GM21528 (cell line): Measurements from ENCODE around the gene NKX6-2.
"Not testable (repeated sequence)": the region's sequence is repeated elsewhere in the genome, so short reads cannot be mapped to it uniquely, and the experiment has no call there.

Experiments
- ATAC-seq: cut with Tn5 transposase; IDR thresholded peaks from one replicate; pipeline ENCODE4 v1.9.1; 2021; ENCODE audit warnings: mild to moderate bottlenecking, moderate library complexity; ENCODE audit not compliant: unreplicated experiment, low FRiP score

NKX6-2 gene

DNA sequence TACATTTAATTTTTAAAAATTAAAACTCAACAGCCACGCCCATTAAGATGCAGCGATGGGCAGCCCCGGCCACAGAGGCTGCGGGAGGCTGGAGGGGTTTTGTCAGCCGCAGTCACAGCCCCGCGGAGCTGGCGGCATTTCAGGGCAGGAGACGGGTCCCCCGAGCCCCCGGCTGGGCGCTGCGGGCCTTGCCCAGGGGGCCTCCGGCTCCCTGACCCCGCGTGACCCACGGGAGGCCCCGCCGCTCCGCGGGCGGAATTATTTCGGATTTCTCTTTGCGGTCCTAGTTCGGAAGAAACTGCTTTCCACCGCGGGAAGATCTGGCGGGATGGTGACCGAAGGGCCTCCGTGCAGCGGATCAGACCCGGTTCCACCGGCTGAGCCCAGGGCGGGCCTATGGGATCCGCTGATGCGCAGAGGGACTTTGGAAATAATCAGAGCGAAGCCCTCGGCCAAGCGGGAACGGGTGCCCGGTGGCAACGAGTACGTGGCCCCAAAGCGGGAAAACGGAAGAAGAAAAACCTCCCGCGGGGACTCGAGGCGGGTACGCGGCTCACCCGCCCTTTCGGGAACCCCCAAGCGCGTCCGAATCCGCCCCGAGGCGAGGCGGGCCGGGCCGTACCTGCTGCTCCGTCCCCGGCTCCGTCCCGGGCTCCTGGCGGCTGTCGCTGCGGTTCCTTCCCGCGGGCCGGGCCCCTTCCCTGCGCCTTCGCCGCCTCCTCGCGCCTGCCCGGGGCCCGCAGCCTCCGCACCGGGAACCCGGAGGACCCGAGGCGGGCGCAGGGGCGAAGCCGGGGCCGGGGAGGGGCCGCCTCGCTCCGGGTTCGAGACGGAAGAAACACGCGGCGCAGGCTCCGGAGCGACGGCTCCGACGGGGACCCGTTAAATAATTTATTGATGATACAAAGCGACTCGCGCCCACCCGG is 1.7 kb downstream of the NKX6-2 start:
- ATAC-seq: no peak

DNA sequence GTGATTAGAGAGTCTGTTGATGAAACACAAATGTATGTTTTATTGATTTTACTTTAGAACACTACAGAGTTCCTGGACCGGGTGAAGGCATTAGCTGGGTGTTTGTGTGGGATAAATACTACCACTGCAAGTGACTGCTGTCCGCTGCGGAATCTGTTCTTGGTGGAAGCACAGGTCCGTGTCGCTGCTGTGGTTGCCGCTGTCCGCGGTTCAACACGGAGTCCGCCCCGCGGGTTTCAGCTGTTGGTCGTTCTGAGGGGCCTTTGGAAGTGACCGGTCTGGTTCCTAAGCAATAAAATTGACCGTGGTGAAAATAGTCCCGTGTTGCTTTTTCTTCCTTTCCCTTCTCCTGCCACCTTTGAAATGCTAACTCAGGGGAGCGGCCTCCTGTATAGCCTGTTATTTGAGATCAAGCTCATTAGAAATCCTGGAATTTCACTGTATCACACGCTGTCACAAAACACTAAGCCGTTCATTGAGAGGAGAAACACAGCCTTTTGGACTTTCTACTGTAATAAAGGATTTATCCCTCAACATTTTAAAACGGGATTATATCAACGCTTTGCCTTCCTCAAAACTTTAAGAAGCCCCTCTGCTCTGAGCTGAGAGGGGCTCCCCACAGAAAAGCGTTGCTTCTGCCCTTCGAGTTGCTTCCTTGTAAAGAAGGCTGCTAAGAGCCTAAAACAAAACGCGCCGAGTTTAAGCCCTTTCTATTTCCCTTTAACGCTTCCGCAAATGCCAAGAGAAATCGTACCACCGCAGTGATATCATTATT is 2.6 kb downstream of the NKX6-2 start:
- ATAC-seq: no peak

DNA sequence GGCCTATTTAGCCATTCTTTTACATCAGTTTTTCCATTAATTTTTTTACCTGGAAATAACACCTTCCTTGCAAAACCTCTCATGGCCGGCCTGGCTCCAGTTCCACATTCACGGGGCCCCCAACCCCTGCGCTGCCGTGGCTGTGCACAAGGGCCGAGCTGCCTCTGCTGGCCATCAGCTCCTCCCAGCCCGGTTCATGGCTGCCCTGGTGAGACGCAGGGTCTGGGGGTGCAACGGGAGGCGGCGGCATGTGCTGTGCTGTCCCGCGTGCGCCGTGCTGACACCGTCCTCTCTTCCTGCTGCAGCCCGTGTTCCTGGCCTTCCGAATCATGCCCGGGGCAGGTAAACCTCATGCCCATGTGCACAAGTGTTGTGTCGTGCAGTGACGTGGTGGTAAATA is 4.4 kb downstream of the NKX6-2 start:
- no peak for ATAC-seq

DNA sequence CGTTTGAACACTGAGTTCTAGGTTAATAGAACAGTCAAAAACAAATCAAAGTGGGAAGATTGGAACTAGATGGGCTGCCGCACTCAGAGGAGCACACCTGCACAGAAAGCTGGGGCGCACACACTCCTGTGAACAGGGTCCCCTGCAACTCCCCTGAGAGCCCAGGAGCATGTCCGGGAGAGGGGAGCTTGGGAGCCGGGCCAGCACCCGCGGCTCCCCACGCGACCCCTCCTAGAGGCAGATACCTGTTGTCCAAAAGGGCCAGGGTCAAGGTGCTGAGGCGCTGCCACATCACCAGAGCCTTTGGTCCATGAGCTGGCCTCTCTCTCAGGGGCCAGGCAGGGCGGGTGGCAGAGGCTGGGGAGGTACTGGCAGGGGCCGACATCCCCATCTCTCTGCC is 5.6 kb downstream of the NKX6-2 start:
- no peak for ATAC-seq

- ATAC-seq: no peak
Measured at GRCh38 chr10:132779549-132780294, 6.2 kb downstream of the NKX6-2 start.

- no peak for ATAC-seq
Measured at GRCh38 chr10:132777441-132777840, 8.5 kb downstream of the NKX6-2 start.

DNA sequence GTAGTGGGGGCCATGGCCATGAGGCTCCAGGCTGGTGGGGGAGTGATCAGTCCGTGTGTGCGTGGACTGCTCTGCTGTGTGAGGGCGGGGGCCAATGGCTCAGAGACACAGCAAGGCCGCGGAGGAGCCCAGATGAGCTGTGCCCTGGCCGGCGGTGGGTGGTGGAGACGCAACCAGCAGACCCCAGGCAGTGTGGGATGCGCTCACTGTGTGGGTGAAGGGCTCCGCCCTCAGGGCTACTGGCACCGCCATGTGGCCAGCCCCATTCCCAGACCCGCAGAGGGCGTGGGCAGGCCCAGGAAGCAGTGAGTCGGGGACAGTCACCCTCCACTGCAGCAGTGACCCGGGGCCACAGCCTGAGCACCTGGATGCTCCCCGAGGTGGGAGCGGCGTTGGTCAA is 9.1 kb downstream of the NKX6-2 start:
- no peak for ATAC-seq

DNA sequence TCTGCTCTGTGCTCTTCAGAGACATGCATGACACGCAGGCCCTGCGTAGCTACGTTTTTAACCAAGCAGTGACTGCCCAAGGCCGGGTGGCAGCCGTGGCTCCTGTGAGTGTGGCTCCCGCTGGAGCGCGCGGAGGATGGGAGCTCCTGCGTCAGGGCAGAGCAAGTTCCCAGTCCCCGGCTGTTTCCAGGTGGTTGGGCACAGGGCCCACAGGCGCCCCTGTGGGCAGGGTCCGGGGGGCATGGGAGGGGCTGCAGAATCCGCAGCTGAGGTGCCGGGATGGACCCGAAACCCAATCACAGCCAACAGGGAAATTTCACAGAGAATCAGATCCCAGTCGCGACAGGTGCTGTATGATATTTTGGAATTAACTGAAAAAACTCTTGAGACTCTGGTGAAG is 9.8 kb downstream of the NKX6-2 start:
- no peak for ATAC-seq

DNA sequence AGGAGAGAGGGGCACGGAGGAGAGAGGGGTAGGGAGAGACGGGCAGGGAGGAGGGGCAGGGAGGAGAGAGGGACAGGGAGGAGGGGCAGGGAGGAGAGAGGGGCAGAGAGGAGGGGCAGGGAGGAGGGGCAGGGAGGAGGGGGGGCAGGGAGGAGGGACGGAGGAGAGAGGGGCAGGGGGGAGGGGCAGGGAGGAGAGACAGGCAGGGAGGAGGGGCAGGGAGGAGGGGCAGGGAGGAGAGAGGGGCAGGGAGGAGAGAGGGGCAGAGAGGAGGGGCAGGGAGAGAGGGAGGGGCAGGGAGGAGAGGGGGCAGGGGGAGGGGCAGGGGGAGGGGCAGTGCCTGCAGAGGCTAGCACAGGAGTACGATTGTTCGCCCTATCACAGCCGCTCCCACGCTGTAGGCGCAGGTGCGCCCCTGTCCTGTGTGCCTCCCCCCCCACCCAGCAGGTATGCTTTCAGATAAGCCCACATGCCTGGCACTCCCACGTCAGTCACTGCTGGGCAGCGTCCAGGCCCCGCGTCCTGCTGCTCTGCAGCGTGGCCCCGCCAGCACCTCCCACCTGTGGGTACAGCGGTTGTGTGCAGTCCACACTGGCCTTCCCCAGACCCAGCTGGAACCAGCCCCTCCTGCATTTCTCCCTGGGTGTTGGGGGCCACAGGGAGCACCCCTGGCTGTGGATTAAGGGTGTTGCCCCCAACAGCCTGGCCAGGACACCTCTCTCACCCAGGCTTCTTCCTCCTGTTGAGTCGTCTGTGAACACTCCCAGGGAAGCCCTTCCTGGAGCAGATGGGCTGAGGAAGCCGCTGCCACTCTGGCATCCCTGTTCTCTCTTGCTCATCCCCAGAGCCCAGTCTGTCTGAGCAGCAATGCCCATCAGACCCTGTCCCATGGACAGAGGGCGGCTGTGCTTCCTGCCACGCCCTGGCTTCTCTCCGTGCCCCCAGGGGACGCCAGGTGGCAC is 10.8 kb downstream of the NKX6-2 start:
- no peak for ATAC-seq

DNA sequence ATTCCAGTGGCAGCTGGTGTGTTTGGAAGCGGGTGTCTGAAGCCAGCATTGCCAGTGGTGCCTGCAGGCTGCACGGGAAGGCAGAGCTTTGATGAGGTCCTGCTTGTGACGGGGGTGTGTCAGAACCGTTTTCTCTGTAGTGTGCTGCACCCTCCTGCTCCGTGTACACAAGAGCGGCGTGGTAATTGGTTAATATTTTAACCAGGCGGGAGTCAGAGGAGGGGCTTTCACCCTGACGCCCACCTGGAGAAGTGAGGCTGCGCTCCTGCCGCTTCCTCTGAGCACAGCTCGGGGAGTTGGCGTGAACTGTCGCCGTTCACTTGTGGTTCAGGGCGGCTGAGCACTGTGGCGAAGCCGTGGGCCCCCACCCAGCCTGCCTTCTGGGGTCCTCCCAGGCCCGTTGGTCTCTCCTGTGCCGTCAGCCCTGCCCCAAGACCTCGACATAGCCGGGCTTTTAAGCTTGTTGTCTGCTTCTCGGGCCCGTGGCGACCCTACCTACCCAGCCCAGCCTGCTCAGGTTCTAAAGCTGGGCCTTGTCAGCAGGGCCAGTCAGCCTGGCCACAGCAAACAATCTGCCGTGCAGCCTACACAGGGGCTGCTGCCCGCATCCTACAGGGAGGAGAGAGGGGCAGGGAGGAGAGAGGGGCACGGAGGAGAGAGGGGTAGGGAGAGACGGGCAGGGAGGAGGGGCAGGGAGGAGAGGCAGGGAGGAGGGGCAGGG is 11.6 kb downstream of the NKX6-2 start:
- no peak for ATAC-seq

DNA sequence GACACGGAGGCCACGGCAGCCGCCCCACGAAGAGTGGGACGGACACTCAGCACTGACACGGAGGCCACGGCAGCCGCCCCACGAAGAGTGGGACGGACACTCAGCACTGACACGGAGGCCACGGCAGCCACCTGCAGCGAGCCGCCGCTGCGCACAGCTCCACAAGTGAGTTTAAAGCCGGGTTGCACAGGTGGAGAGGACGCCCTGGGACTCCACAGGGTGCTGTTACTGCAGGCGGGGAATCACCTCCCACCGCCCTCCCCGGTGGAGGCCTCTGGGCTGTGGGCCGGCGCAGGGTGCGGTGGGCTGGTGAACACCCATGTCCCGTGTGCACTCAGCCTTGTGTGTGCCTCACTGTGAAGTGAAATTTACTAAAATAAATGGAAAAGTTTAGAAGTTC is 13.1 kb downstream of the NKX6-2 start:
- not testable (repeated sequence) for ATAC-seq

- ATAC-seq: no peak
Measured at GRCh38 chr10:132770061-132771021, 15.6 kb downstream of the NKX6-2 start.

DNA sequence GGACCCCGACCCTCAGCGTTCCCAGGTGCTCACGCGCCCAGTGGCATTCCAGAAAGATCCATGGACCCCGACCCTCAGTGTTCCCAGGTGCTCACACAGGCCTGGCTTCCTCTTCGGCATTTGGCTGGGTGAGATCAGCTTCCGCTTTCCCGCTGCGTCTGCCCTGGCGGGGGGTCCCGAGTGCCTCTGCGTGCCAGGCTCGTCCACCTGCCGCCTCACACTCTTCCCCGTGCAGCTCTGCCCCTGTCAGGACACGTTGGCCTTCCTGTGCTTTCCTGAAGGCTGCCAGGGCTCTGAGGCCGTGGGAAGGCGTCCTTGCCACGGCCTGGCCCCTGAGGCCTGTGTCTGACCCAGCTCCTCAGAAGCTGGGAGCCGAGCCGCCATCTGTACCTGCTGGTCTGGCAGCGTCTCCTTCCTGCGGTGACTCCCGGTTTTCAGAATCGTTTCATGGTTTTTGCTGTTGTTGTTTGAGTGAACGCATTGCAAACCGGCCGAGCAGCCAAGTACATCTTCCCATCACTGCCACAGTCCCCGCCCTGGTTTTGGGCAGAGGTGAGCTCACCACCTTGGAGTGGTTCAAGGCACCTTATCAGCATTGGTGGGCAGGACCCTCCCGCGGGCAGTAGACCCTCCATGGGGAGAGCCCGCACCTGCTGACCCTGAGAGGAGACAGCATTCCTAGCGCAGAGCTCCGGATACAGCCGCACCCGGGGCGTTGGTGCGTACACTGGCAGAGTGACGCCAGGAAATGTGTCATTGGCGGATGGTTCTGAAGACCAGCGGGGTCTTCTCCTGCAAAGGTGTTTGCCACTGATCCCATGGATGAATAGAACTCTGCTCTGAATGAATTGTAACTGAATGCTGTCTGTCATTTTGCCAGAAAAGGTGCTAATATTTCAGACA is 17.4 kb downstream of the NKX6-2 start:
- ATAC-seq: no peak

GRCh38 chr10:132766291-132766690 is 19.7 kb downstream of the NKX6-2 start:
- no peak for ATAC-seq

DNA sequence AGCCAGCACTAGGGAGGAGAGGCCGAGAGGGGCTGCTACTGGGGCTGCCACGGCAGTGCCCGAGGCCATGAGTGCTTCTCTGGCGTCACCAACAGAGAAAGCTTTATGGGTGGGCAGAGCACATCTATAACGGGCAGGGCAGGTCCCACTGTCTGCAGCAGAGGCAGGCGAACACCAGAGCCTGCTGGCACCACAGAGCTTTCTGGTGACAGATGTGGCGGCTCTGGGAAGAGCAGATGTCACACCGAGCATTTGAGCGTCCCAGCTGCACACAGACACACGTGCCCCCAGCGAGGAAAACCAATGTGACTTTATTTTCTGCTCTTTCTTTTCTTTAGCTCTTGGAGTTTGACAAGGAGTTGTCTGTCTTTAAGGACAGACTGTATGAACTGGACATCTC is 20.5 kb downstream of the NKX6-2 start:
- no peak for ATAC-seq

DNA sequence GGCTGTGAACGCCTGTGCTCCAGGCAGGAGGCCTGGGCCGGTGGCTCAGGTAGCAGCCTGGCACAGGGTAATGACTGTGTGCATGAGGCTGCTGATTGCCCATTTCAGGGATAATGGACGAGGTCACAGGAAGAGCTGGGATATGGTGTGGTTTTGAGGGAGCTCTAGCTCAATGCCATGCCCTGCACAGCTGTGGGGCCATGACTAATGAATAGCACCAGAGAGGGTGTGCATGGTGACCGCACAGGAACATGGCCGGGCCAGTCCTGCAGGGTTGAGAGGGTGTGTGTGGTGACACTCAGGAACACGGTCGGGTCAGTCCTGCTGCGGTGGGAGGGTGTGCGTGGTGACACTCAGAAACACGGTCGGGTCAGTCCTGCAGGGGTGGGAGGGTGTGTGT is 21.8 kb downstream of the NKX6-2 start:
- ATAC-seq: no peak

DNA sequence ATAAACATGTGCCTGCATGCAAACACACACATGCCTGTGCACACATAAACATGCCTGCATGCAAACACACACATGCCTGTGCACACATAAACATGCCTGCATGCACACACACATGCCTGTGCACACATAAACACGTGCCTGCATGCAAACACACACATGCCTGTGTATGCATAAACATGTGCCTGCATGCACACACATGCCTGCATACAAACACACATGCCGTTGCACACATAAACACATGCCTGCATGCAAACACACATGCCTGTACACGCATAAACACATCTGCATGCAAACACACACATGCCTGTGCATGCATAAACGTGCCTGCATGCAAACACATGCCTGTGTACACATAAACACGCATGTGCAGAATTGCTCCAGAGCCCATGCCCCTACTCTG is 22.4 kb downstream of the NKX6-2 start:
- no peak for ATAC-seq
